SHP77 (cell line): ENCODE results near the gene SAG.
A peak's percentile ranks its signal among the peaks of the same experiment; 100 is the strongest.

Experiments used
- DNase-seq, 2 experiments: peaks; one replicate each; lab custom pipeline; 2025; lab: John Stamatoyannopoulos, UW

Gene SAG

GRCh38 chr2:233380995-233381637, 73.5 kb downstream of the SAG start:
- no peak for DNase-seq

- no peak for DNase-seq
These were observed 74.0 kb downstream of the SAG start for GRCh38 chr2:233381638-233381995.

GRCh38 chr2:233384015-233384414, 76.4 kb downstream of the SAG start:
- DNase-seq, result no peak

GRCh38 chr2:233384811-233385488, 77.3 kb downstream of the SAG start:
- peak in 1 of 2 experiments; percentile 46 for DNase-seq

GRCh38 chr2:233385489-233386044, 78.0 kb downstream of the SAG start:
- no peak for DNase-seq

- DNase-seq, result no peak
These were observed 78.9 kb downstream of the SAG start for GRCh38 chr2:233386382-233387041.

GRCh38 chr2:233387225-233387624, 79.6 kb downstream of the SAG start:
- DNase-seq, result no peak

- peak; percentile 86 to 87 for DNase-seq
These were observed 80.3 kb downstream of the SAG start for GRCh38 chr2:233387667-233388528.

GRCh38 chr2:233389601-233390125, 82.0 kb downstream of the SAG start:
- DNase-seq, result no peak

GRCh38 chr2:233395687-233396086, 88.1 kb downstream of the SAG start:
- no peak for DNase-seq
